ENCODE measurements around the gene SUGCT.

SUGCT gene

GRCh38 chr7:40542982-40543741, 408.4 kb downstream of the SUGCT start (continued):
- TF ChIP-seq ZNF280D (tag by site-specific recombination; IDR thresholded peaks at IDR 0.05) (no peak), ZNF621 (tag by site-specific recombination; IDR thresholded peaks at IDR 0.05) (no peak), ZNF529 (tag by site-specific recombination; IDR thresholded peaks at IDR 0.05; ENCODE audit: insufficient replicate concordance) (no peak)

- no peaks in the 10 kb centered on the region for H3K36me3 ChIP-seq (ENCODE audit: control insufficient read depth in 2 of 2, insufficient read depth in 1 of 2, low read length in 2 of 2)
- H3K4me1 ChIP-seq (ENCODE audit: control insufficient read depth, insufficient read depth, low read length) = peaks cover 2% of the 10 kb centered on the region; the same call in 1 of the 2 replicates
- POLR2A ChIA-PET = no interaction called here
Measured at GRCh38 chr7:40544221-40544723, 409.5 kb downstream of the SUGCT start.

GRCh38 chr7:40544871-40545303, 410.1 kb downstream of the SUGCT start:
- no peak overlapping the region for H3K4me3 ChIP-seq (ENCODE audit: low read depth, low read length)
- H3K27ac ChIP-seq (ENCODE audit: extremely low read depth, low read depth, low read length) = no peak overlapping the region
- peaks cover 2% of the 10 kb centered on the region; the same call in 1 of the 2 replicates for H3K4me1 ChIP-seq (ENCODE audit: control insufficient read depth, insufficient read depth, low read length)
- H3K9me3 ChIP-seq (ENCODE audit: control insufficient read depth, insufficient read depth, low read depth, low read length) = no peaks in the 10 kb centered on the region
- TF ChIP-seq ZNF555 (tag by site-specific recombination; conservative IDR thresholded peaks at IDR 0.05) = no peak
- TF ChIP-seq IKZF3 (tag by site-specific recombination; IDR thresholded peaks at IDR 0.05) = no peak
- TF ChIP-seq, protein P1, sequence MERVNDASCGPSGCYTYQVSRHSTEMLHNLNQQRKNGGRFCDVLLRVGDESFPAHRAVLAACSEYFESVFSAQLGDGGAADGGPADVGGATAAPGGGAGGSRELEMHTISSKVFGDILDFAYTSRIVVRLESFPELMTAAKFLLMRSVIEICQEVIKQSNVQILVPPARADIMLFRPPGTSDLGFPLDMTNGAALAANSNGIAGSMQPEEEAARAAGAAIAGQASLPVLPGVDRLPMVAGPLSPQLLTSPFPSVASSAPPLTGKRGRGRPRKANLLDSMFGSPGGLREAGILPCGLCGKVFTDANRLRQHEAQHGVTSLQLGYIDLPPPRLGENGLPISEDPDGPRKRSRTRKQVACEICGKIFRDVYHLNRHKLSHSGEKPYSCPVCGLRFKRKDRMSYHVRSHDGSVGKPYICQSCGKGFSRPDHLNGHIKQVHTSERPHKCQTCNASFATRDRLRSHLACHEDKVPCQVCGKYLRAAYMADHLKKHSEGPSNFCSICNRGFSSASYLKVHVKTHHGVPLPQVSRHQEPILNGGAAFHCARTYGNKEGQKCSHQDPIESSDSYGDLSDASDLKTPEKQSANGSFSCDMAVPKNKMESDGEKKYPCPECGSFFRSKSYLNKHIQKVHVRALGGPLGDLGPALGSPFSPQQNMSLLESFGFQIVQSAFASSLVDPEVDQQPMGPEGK (tag by site-specific recombination; IDR thresholded peaks at IDR 0.05) = no peak
- TF ChIP-seq PRDM4 (tag by site-specific recombination; IDR thresholded peaks at IDR 0.05) = no peak
- no peak for TF ChIP-seq ZNF266 (tag by site-specific recombination; IDR thresholded peaks at IDR 0.05; ENCODE audit: low read depth)
- TF ChIP-seq, protein P2, sequence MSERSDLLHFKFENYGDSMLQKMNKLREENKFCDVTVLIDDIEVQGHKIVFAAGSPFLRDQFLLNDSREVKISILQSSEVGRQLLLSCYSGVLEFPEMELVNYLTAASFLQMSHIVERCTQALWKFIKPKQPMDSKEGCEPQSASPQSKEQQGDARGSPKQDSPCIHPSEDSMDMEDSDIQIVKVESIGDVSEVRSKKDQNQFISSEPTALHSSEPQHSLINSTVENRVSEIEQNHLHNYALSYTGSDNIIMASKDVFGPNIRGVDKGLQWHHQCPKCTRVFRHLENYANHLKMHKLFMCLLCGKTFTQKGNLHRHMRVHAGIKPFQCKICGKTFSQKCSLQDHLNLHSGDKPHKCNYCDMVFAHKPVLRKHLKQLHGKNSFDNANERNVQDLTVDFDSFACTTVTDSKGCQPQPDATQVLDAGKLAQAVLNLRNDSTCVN (tag by site-specific recombination; optimal IDR thresholded peaks at IDR 0.05) = no peak
- H3K36me3 ChIP-seq (ENCODE audit: control insufficient read depth in 2 of 2, insufficient read depth in 1 of 2, low read length in 2 of 2) = no peaks in the 10 kb centered on the region
- CTCF ChIA-PET = interaction anchor here (0.9 kb wide), 1 partner anchor 60 kb away, joined by 4 read pairs; no protein-coding TSS in a partner anchor
- POLR2A ChIA-PET = no interaction called here

More at GRCh38 chr7:40544221-40544723, 409.5 kb downstream of the SUGCT start:
- Histone ChIP-seq H3K27ac (ENCODE audit: extremely low read depth, low read depth, low read length) (no peak overlapping the region), H3K9me3 (ENCODE audit: control insufficient read depth, insufficient read depth, low read depth, low read length) (no peaks in the 10 kb centered on the region), H3K4me3 (ENCODE audit: low read depth, low read length) (no peak overlapping the region)
- CTCF ChIA-PET = no interaction called here
- no peak for TF ChIP-seq KLF7 (tag by site-specific recombination; IDR thresholded peaks at IDR 0.05; ENCODE audit: borderline replicate concordance)
- no peak for TF ChIP-seq ZNF394 (tag by site-specific recombination; IDR thresholded peaks at IDR 0.05; ENCODE audit: borderline replicate concordance)
- TF ChIP-seq ZNF677 (tag by site-specific recombination; IDR thresholded peaks at IDR 0.05) = no peak
- TF ChIP-seq ZFP41 (tag by site-specific recombination; IDR thresholded peaks at IDR 0.05; ENCODE audit: borderline replicate concordance) = no peak
- TF ChIP-seq ZNF214 (tag by site-specific recombination; IDR thresholded peaks at IDR 0.05; ENCODE audit: borderline replicate concordance) = no peak
- TF ChIP-seq, protein P3, sequence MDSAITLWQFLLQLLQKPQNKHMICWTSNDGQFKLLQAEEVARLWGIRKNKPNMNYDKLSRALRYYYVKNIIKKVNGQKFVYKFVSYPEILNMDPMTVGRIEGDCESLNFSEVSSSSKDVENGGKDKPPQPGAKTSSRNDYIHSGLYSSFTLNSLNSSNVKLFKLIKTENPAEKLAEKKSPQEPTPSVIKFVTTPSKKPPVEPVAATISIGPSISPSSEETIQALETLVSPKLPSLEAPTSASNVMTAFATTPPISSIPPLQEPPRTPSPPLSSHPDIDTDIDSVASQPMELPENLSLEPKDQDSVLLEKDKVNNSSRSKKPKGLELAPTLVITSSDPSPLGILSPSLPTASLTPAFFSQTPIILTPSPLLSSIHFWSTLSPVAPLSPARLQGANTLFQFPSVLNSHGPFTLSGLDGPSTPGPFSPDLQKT (IDR thresholded peaks at IDR 0.05; ENCODE audit: borderline replicate concordance, low read depth, low read length) = no peak
- TF ChIP-seq ZNF561 (tag by site-specific recombination; IDR thresholded peaks at IDR 0.05; ENCODE audit: borderline replicate concordance) = no peak
- no peak for TF ChIP-seq ZNF701 (tag by site-specific recombination; IDR thresholded peaks at IDR 0.05)
- no peak for TF ChIP-seq OVOL3 (tag by site-specific recombination; IDR thresholded peaks at IDR 0.05)
- no peak for TF ChIP-seq ZNF112 (tag by site-specific recombination; IDR thresholded peaks at IDR 0.05)
- no peak for TF ChIP-seq ZNF585B (tag by site-specific recombination; IDR thresholded peaks at IDR 0.05)

Data from HEK293 (cell line).